Muscle layer of colon (tissue), 2 donors: Measurements from ENCODE around the gene FAF1.

Experiments used
- H3K27ac ChIP-seq: one replicate; pipeline ENCODE4 v1.7.0; 2013; ENCODE audit warnings: low read depth, mild to moderate bottlenecking, low read length, moderate library complexity
- H3K27me3 ChIP-seq, 2 donors: one replicate each; pipeline ENCODE4 v1.7.0; 2013; ENCODE audit warnings: low read length in 2 of 2, mild to moderate bottlenecking in 2 of 2; ENCODE audit not compliant: insufficient read depth in 2 of 2, control insufficient read depth in 1 of 2
- H3K36me3 ChIP-seq: one replicate; pipeline ENCODE4 v1.7.0; 2013; ENCODE audit warnings: mild to moderate bottlenecking, low read length; ENCODE audit not compliant: insufficient read depth
- H3K4me1 ChIP-seq: one replicate; pipeline ENCODE4 v1.7.0; 2013; ENCODE audit warnings: mild to moderate bottlenecking, low read length; ENCODE audit not compliant: insufficient read depth
- H3K4me3 ChIP-seq, 2 donors: one replicate each; pipeline ENCODE4 v1.7.0; 2013; ENCODE audit warnings: low read length in 2 of 2, low read depth in 1 of 2, mild to moderate bottlenecking in 1 of 2, moderate library complexity in 1 of 2
- H3K9ac ChIP-seq: one replicate; pipeline ENCODE4 v1.7.0; 2013; ENCODE audit warnings: low read length
- H3K9me3 ChIP-seq: one replicate; pipeline ENCODE4 v1.7.0; 2013; ENCODE audit warnings: mild to moderate bottlenecking, low read length
- donor health status: abdominal sarcoma.
- donor health status: Adenocarcinoma of cecum.

Gene FAF1

GRCh38 chr1:50992532-50993318 is 32.7 kb upstream of the FAF1 start:
- no peak overlapping the region for H3K27ac ChIP-seq
- H3K9me3 ChIP-seq, result no peaks in the 10 kb centered on the region
- no peaks in the 10 kb centered on the region for H3K4me1 ChIP-seq
- H3K4me3 ChIP-seq, result no peak overlapping the region
- no peak overlapping the region for H3K9ac ChIP-seq
- no peaks in the 10 kb centered on the region for H3K36me3 ChIP-seq
- H3K27me3 ChIP-seq, result no peaks in the 10 kb centered on the region

GRCh38 chr1:50989694-50990093 is 29.6 kb upstream of the FAF1 start:
- H3K36me3 ChIP-seq, result no peaks in the 10 kb centered on the region

GRCh38 chr1:50986653-50987052 is 26.6 kb upstream of the FAF1 start:
- no peak overlapping the region for H3K4me3 ChIP-seq
- no peak overlapping the region for H3K27ac ChIP-seq
- H3K9me3 ChIP-seq, result no peaks in the 10 kb centered on the region
- no peaks in the 10 kb centered on the region for H3K27me3 ChIP-seq
- no peaks in the 10 kb centered on the region for H3K36me3 ChIP-seq
- H3K4me1 ChIP-seq, result no peaks in the 10 kb centered on the region
- H3K9ac ChIP-seq, result no peak overlapping the region

More at GRCh38 chr1:50989694-50990093, 29.6 kb upstream of the FAF1 start:
- Histone ChIP-seq H3K27me3 (no peaks in the 10 kb centered on the region), H3K4me1 (no peaks in the 10 kb centered on the region), H3K9me3 (no peaks in the 10 kb centered on the region), H3K27ac (no peak overlapping the region), H3K4me3 (no peak overlapping the region), H3K9ac (no peak overlapping the region)

- Histone ChIP-seq H3K9me3 (no peaks in the 10 kb centered on the region), H3K4me1 (no peaks in the 10 kb centered on the region)
Observed at GRCh38 chr1:50985094-50985493, 25.0 kb upstream of the FAF1 start.

GRCh38 chr1:50983219-50983802 is 23.2 kb upstream of the FAF1 start:
- Histone ChIP-seq H3K4me3 (no peak overlapping the region), H3K27me3 (no peaks in the 10 kb centered on the region), H3K4me1 (no peaks in the 10 kb centered on the region), H3K27ac (peak overlapping the region; percentile 13), H3K9me3 (no peaks in the 10 kb centered on the region), H3K9ac (no peak overlapping the region), H3K36me3 (no peaks in the 10 kb centered on the region)

More at GRCh38 chr1:50985094-50985493, 25.0 kb upstream of the FAF1 start:
- H3K4me3 ChIP-seq, result no peak overlapping the region
- H3K27ac ChIP-seq, result no peak overlapping the region
- H3K27me3 ChIP-seq, result no peaks in the 10 kb centered on the region
- no peaks in the 10 kb centered on the region for H3K36me3 ChIP-seq
- H3K9ac ChIP-seq, result no peak overlapping the region

GRCh38 chr1:50982611-50983010 is 22.5 kb upstream of the FAF1 start:
- H3K27me3 ChIP-seq, result no peaks in the 10 kb centered on the region
- H3K27ac ChIP-seq, result peak overlapping the region; percentile 13
- H3K4me1 ChIP-seq, result no peaks in the 10 kb centered on the region
- H3K36me3 ChIP-seq, result no peaks in the 10 kb centered on the region
- no peak overlapping the region for H3K4me3 ChIP-seq
- H3K9me3 ChIP-seq, result no peaks in the 10 kb centered on the region
- H3K9ac ChIP-seq, result no peak overlapping the region

- H3K9ac ChIP-seq, result no peak overlapping the region
Observed at GRCh38 chr1:50981741-50982140, 21.7 kb upstream of the FAF1 start.

GRCh38 chr1:50980505-50980904 is 20.4 kb upstream of the FAF1 start:
- no peaks in the 10 kb centered on the region for H3K9me3 ChIP-seq
- no peak overlapping the region for H3K27ac ChIP-seq
- H3K4me1 ChIP-seq, result no peaks in the 10 kb centered on the region
- H3K27me3 ChIP-seq, result no peaks in the 10 kb centered on the region
- H3K4me3 ChIP-seq, result no peak overlapping the region
- no peaks in the 10 kb centered on the region for H3K36me3 ChIP-seq
- H3K9ac ChIP-seq, result no peak overlapping the region

More at GRCh38 chr1:50981741-50982140, 21.7 kb upstream of the FAF1 start:
- Histone ChIP-seq H3K27me3 (no peaks in the 10 kb centered on the region), H3K27ac (peak overlapping the region; percentile 63), H3K9me3 (no peaks in the 10 kb centered on the region), H3K4me3 (peak overlapping the region in 1 of 2 donors; percentile 31), H3K36me3 (no peaks in the 10 kb centered on the region), H3K4me1 (no peaks in the 10 kb centered on the region)

GRCh38 chr1:50979937-50980336 is 19.9 kb upstream of the FAF1 start:
- Histone ChIP-seq H3K4me3 (no peak overlapping the region), H3K36me3 (no peaks in the 10 kb centered on the region), H3K4me1 (no peaks in the 10 kb centered on the region), H3K27ac (peak overlapping the region; percentile 19), H3K27me3 (no peaks in the 10 kb centered on the region), H3K9ac (peak overlapping the region; percentile 75), H3K9me3 (no peaks in the 10 kb centered on the region)

GRCh38 chr1:50978852-50979781 is 19.1 kb upstream of the FAF1 start:
- H3K27ac ChIP-seq, result peak overlapping the region; percentile 89
- peak overlapping the region; percentile 85 to 94 for H3K4me3 ChIP-seq
- H3K4me1 ChIP-seq, result no peaks in the 10 kb centered on the region
- no peaks in the 10 kb centered on the region for H3K36me3 ChIP-seq
- H3K9ac ChIP-seq, result peak overlapping the region; percentile 75
- H3K27me3 ChIP-seq, result no peaks in the 10 kb centered on the region
- no peaks in the 10 kb centered on the region for H3K9me3 ChIP-seq

- Histone ChIP-seq H3K4me1 (no peaks in the 10 kb centered on the region), H3K4me3 (peak overlapping the region; percentile 85 to 94), H3K9me3 (no peaks in the 10 kb centered on the region), H3K27ac (peak overlapping the region; percentile 89), H3K36me3 (peaks cover 3% of the 10 kb centered on the region), H3K9ac (peak overlapping the region; percentile 75), H3K27me3 (no peaks in the 10 kb centered on the region)
Observed at GRCh38 chr1:50978144-50978851, 18.2 kb upstream of the FAF1 start.
